SK-N-SH treated with all-trans-retinoic acid at 6 μM for 48 hours (cell line): ENCODE results near the gene AFF1.

Experiments
- ARNTL ChIP-seq: fragments of 450-650 bp; formaldehyde crosslinking; IDR thresholded peaks from 2 replicates; pipeline ENCODE4 v1.5.0; 2020; ENCODE audit warnings: low read depth, mild to moderate bottlenecking, moderate library complexity, borderline replicate concordance
- BACH2 ChIP-seq: fragments of 250-450 bp; sonication (Bioruptor Pico); IDR thresholded peaks from 2 replicates; pipeline ENCODE4 v1.9.0; 2021; ENCODE audit warnings: mild to moderate bottlenecking, borderline replicate concordance
- ESRRG ChIP-seq: fragments of 250-450 bp; sonication (Bioruptor Pico); IDR thresholded peaks from 2 replicates; pipeline ENCODE4 v1.6.1; 2021; ENCODE audit warnings: mild to moderate bottlenecking
- GLIS3 ChIP-seq: fragments of 250-450 bp; sonication (Bioruptor Pico); IDR thresholded peaks from 2 replicates; pipeline ENCODE4 v1.5.0; 2020; ENCODE audit warnings: mild to moderate bottlenecking, moderate library complexity
- PPARA ChIP-seq: fragments of 250-450 bp; sonication (Bioruptor Pico); IDR thresholded peaks from 2 replicates; pipeline ENCODE4 v1.5.0; 2020; ENCODE audit warnings: mild to moderate bottlenecking, borderline replicate concordance
- TOX ChIP-seq: fragments of 250-450 bp; sonication (Bioruptor Pico); IDR thresholded peaks from 2 replicates; pipeline ENCODE4 v1.8.0; 2021; ENCODE audit warnings: mild to moderate bottlenecking, moderate library complexity, borderline replicate concordance
- ZC3H10 ChIP-seq: fragments of 250-450 bp; sonication (Bioruptor Pico); IDR thresholded peaks from 2 replicates; pipeline ENCODE4 v1.5.1; 2021; ENCODE audit warnings: mild to moderate bottlenecking, moderate library complexity
- ZNF565 ChIP-seq: fragments of 450-650 bp; formaldehyde crosslinking; conservative IDR thresholded peaks from 2 replicates; pipeline ENCODE4 v1.5.0; 2020; ENCODE audit warnings: low read depth, mild to moderate bottlenecking, moderate library complexity
- ZNF8 ChIP-seq: fragments of 450-650 bp; formaldehyde crosslinking; IDR thresholded peaks from 2 replicates; pipeline ENCODE4 v1.5.0; 2020; ENCODE audit warnings: mild to moderate bottlenecking, moderate library complexity
- TF ChIP-seq, protein P1 (sequence below): fragments of 250-450 bp; sonication (Bioruptor Pico); IDR thresholded peaks from 2 replicates; pipeline ENCODE4 v1.8.0; 2020; ENCODE audit warnings: mild to moderate bottlenecking, moderate library complexity, borderline replicate concordance
- TF ChIP-seq, protein P2 (sequence below): fragments of 250-450 bp; sonication (Bioruptor Pico); IDR thresholded peaks from 2 replicates; pipeline ENCODE4 v1.5.1; 2021; ENCODE audit warnings: mild to moderate bottlenecking, moderate library complexity

DNA sequence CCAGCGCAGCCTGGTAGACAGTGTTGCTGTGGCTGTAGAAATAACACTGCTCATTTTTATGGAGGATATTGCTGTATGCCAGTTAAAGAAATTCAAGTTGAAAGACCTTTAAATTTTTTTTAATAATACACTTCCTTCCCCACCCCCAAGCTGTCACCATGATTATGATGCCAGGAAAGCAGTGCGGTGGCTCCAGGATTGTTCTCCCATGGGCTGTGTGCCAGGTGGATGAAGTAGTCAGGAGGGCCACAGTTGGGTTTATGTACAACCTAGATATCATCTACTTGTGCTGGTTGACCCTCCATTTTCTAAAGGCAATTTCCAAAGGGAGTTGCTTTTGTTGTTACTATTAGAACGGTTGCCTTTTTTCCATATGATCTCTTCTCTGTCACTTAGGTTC, 136.6 kb downstream of the AFF1 start:
- TF ChIP-seq, protein P1, sequence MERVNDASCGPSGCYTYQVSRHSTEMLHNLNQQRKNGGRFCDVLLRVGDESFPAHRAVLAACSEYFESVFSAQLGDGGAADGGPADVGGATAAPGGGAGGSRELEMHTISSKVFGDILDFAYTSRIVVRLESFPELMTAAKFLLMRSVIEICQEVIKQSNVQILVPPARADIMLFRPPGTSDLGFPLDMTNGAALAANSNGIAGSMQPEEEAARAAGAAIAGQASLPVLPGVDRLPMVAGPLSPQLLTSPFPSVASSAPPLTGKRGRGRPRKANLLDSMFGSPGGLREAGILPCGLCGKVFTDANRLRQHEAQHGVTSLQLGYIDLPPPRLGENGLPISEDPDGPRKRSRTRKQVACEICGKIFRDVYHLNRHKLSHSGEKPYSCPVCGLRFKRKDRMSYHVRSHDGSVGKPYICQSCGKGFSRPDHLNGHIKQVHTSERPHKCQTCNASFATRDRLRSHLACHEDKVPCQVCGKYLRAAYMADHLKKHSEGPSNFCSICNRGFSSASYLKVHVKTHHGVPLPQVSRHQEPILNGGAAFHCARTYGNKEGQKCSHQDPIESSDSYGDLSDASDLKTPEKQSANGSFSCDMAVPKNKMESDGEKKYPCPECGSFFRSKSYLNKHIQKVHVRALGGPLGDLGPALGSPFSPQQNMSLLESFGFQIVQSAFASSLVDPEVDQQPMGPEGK, result no peak
- no peak for TF ChIP-seq ARNTL (CRISPR knock-in tag)
- TF ChIP-seq TOX, result no peak
- TF ChIP-seq PPARA, result no peak
- no peak for TF ChIP-seq BACH2 (CRISPR knock-in tag)
- TF ChIP-seq, protein P2, sequence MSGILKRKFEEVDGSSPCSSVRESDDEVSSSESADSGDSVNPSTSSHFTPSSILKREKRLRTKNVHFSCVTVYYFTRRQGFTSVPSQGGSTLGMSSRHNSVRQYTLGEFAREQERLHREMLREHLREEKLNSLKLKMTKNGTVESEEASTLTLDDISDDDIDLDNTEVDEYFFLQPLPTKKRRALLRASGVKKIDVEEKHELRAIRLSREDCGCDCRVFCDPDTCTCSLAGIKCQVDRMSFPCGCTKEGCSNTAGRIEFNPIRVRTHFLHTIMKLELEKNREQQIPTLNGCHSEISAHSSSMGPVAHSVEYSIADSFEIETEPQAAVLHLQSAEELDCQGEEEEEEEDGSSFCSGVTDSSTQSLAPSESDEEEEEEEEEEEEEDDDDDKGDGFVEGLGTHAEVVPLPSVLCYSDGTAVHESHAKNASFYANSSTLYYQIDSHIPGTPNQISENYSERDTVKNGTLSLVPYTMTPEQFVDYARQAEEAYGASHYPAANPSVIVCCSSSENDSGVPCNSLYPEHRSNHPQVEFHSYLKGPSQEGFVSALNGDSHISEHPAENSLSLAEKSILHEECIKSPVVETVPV (CRISPR knock-in tag), result no peak
- no peak for TF ChIP-seq ZNF565 (CRISPR knock-in tag)
- TF ChIP-seq GLIS3 (CRISPR knock-in tag), result no peak
- no peak for TF ChIP-seq ESRRG (CRISPR knock-in tag)
- TF ChIP-seq ZNF8 (CRISPR knock-in tag), result no peak
- TF ChIP-seq ZC3H10 (CRISPR knock-in tag), result no peak
